Calu3 (cell line): Measurements from ENCODE around the gene FOXP4. TPM values are rescaled to one million over a fixed set of nuclear protein-coding genes. Genes with fewer than 3 reads are reported as not detected.

Source experiments
- BruUV-seq: library from RNA; stranded (reverse); fragments of 400-500 nt; replicated peaks from 2 replicates; lab custom pipeline; 2021; lab: Mats Ljungman, UMichigan
- CTCF ChIA-PET: fragments of 300-600 bp; sonication (Branson Sonifier 250); formaldehyde crosslinking; loops from one replicate; lab custom pipeline; 2022; ENCODE audit warnings: antibody characterized with exemption; lab: Charles Lee
- DNase-seq: peaks from one replicate; pipeline ENCODE4 v3.0.0; 2022
- H3K27ac Mint-ChIP-seq: one replicate; pipeline ENCODE4 v1.8.0; 2022; ENCODE audit warnings: mixed read lengths; ENCODE audit not compliant: unreplicated experiment
- H3K27me3 Mint-ChIP-seq: one replicate; pipeline ENCODE4 v1.8.0; 2022; ENCODE audit warnings: mixed read lengths; ENCODE audit not compliant: unreplicated experiment
- H3K36me3 Mint-ChIP-seq: one replicate; pipeline ENCODE4 v1.8.0; 2022; ENCODE audit warnings: mild to moderate bottlenecking, moderate library complexity, mixed read lengths; ENCODE audit not compliant: insufficient read depth, unreplicated experiment
- H3K4me1 Mint-ChIP-seq: one replicate; pipeline ENCODE4 v1.8.0; 2022; ENCODE audit warnings: mild to moderate bottlenecking, low read depth, mixed read lengths; ENCODE audit not compliant: unreplicated experiment
- H3K4me3 Mint-ChIP-seq: one replicate; pipeline ENCODE4 v1.8.0; 2022; ENCODE audit warnings: mild to moderate bottlenecking, low read depth, moderate library complexity, mixed read lengths; ENCODE audit not compliant: unreplicated experiment
- H3K9me3 Mint-ChIP-seq: one replicate; pipeline ENCODE4 v1.8.0; 2022; ENCODE audit warnings: low read depth, mixed read lengths; ENCODE audit not compliant: unreplicated experiment
- CTCF ChIP-seq: fragments of 200-600 bp; IDR thresholded peaks from one replicate; pipeline ENCODE4 v1.8.0; 2022; ENCODE audit warnings: antibody characterized with exemption; ENCODE audit not compliant: unreplicated experiment
- intact Hi-C: fragments of 100-400 bp; cut with micrococcal nuclease; formaldehyde crosslinking; loops from one replicate; pipeline ENCODE4 v1.10.0; 2022; ENCODE audit not compliant: unreplicated experiment
- total RNA-seq: library from RNA; stranded (reverse); gene quantifications from 2 replicates; pipeline ENCODE4 v1.2.3, GENCODE V29; 2022

The FOXP4 gene
- total RNA-seq, 1 experiment from 2014 or later, result 47.8 TPM

- Mint-ChIP-seq H3K27me3 (no peaks in the 10 kb centered on the region), H3K4me3 (no peak overlapping the region), H3K27ac (no peak overlapping the region), H3K4me1 (no peaks in the 10 kb centered on the region), H3K9me3 (no peaks in the 10 kb centered on the region), H3K36me3 (peaks cover 7% of the 10 kb centered on the region)
- intact Hi-C loops, result no loop called here
- no peak for DNase-seq
- BruUV-seq, result no TSS peak
- CTCF ChIA-PET, result no interaction called here
- no peak for TF ChIP-seq CTCF
Measured at GRCh38 chr6:41561931-41562911, 16.0 kb downstream of the FOXP4 start.

GRCh38 chr6:41563060-41563776, 17.0 kb downstream of the FOXP4 start:
- TF ChIP-seq CTCF, result no peak
- no peak overlapping the region for H3K4me3 Mint-ChIP-seq
- intact Hi-C loops, result no loop called here
- no peak for DNase-seq
- no TSS peak for BruUV-seq
- H3K9me3 Mint-ChIP-seq, result no peaks in the 10 kb centered on the region
- no peaks in the 10 kb centered on the region for H3K4me1 Mint-ChIP-seq
- no peaks in the 10 kb centered on the region for H3K27me3 Mint-ChIP-seq
- peaks cover 7% of the 10 kb centered on the region for H3K36me3 Mint-ChIP-seq
- no peak overlapping the region for H3K27ac Mint-ChIP-seq
- CTCF ChIA-PET, result no interaction called here

GRCh38 chr6:41564448-41565142, 18.4 kb downstream of the FOXP4 start:
- intact Hi-C loops, result no loop called here
- H3K27ac Mint-ChIP-seq, result no peak overlapping the region

More at GRCh38 chr6:41564448-41565142, 18.4 kb downstream of the FOXP4 start:
- Mint-ChIP-seq H3K4me3 (no peak overlapping the region), H3K36me3 (peaks cover 7% of the 10 kb centered on the region), H3K27me3 (no peaks in the 10 kb centered on the region), H3K9me3 (no peaks in the 10 kb centered on the region), H3K4me1 (no peaks in the 10 kb centered on the region)
- CTCF ChIA-PET, result no interaction called here
- no TSS peak for BruUV-seq
- TF ChIP-seq CTCF, result no peak
- DNase-seq, result no peak
